ENCODE data around the gene SUSD6.

DNA sequence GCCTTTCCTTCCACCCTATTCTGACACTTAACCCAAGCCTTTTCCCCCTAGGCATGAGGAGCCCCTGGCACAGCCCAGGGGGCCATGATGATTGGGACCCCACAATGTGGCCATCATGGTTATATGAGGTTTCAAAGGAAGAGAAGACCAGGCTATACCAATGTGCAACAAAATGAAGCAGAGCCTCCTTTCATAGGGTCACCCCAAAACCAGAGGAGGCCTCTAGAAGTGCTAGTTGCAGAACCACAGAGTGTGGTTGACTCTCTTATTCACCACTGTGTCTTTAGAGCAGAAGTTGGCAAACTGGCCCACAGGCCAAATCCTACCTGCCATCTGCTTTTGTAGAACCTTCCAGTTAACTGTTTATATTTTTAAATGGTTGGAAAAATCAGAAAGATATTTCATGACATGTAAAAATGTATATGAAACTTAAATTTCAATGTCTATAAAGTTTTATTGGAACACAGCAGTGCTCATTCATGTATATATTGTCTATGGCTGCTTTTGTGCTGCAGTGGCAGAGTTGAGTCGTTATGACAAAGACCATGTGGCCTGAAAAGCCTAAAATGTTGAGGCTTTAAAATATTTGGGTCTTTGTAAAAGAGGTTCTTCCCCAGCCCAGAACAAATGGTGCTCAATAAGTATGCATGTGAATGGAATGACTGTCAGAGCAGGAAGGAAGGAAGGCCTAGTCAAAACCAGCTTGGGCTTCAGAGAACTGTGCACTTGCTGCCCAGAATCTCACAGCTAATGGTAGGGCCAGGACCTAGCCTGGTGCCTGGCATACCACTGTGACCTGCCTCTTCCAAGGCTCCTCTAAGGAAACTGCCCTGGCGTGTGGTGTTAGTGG, 49.2 kb downstream of the SUSD6 start:
- TF ChIP-seq, protein P1, sequence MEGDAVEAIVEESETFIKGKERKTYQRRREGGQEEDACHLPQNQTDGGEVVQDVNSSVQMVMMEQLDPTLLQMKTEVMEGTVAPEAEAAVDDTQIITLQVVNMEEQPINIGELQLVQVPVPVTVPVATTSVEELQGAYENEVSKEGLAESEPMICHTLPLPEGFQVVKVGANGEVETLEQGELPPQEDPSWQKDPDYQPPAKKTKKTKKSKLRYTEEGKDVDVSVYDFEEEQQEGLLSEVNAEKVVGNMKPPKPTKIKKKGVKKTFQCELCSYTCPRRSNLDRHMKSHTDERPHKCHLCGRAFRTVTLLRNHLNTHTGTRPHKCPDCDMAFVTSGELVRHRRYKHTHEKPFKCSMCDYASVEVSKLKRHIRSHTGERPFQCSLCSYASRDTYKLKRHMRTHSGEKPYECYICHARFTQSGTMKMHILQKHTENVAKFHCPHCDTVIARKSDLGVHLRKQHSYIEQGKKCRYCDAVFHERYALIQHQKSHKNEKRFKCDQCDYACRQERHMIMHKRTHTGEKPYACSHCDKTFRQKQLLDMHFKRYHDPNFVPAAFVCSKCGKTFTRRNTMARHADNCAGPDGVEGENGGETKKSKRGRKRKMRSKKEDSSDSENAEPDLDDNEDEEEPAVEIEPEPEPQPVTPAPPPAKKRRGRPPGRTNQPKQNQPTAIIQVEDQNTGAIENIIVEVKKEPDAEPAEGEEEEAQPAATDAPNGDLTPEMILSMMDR (IDR thresholded peaks at IDR 0.05; ENCODE audit: low read depth, low read length, missing input control) = no peak
- no peak for TF ChIP-seq TAF1 (conservative IDR thresholded peaks at IDR 0.05)
- no peak for TF ChIP-seq ATF3 (IDR thresholded peaks at IDR 0.05)
- no peak for TF ChIP-seq RXRA (IDR thresholded peaks at IDR 0.05)
- TF ChIP-seq FOXA1 (IDR thresholded peaks at IDR 0.05) = no peak
- TF ChIP-seq YY1 (IDR thresholded peaks at IDR 0.05) = no peak
- no peak for TF ChIP-seq JUND (IDR thresholded peaks at IDR 0.05)
- TF ChIP-seq, protein P2, sequence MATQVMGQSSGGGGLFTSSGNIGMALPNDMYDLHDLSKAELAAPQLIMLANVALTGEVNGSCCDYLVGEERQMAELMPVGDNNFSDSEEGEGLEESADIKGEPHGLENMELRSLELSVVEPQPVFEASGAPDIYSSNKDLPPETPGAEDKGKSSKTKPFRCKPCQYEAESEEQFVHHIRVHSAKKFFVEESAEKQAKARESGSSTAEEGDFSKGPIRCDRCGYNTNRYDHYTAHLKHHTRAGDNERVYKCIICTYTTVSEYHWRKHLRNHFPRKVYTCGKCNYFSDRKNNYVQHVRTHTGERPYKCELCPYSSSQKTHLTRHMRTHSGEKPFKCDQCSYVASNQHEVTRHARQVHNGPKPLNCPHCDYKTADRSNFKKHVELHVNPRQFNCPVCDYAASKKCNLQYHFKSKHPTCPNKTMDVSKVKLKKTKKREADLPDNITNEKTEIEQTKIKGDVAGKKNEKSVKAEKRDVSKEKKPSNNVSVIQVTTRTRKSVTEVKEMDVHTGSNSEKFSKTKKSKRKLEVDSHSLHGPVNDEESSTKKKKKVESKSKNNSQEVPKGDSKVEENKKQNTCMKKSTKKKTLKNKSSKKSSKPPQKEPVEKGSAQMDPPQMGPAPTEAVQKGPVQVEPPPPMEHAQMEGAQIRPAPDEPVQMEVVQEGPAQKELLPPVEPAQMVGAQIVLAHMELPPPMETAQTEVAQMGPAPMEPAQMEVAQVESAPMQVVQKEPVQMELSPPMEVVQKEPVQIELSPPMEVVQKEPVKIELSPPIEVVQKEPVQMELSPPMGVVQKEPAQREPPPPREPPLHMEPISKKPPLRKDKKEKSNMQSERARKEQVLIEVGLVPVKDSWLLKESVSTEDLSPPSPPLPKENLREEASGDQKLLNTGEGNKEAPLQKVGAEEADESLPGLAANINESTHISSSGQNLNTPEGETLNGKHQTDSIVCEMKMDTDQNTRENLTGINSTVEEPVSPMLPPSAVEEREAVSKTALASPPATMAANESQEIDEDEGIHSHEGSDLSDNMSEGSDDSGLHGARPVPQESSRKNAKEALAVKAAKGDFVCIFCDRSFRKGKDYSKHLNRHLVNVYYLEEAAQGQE (IDR thresholded peaks at IDR 0.05) = no peak
- TF ChIP-seq RAD21 (IDR thresholded peaks at IDR 0.05) = no peak
- TF ChIP-seq, protein P3, sequence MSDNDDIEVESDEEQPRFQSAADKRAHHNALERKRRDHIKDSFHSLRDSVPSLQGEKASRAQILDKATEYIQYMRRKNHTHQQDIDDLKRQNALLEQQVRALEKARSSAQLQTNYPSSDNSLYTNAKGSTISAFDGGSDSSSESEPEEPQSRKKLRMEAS (IDR thresholded peaks at IDR 0.05) = no peak

Measured in liver (tissue), 3 donors.